ENCODE data around the gene PRKN. TPM values are rescaled to one million over a fixed set of nuclear protein-coding genes. Genes with fewer than 3 reads are reported as not detected.

The PRKN gene
- total RNA-seq, 1 donor from 2014 or later = 2.6 TPM

- intact Hi-C loops (cut with DNase I) = no loop called here
- DNase-seq (ENCODE audit: low spot score in 2 of 2) = no peak
- H3K36me3 ChIP-seq = no peaks in the 10 kb centered on the region
- no peaks in the 10 kb centered on the region for H3K9me3 ChIP-seq
- H3K4me1 ChIP-seq = no peaks in the 10 kb centered on the region
- no peak overlapping the region for H3K27ac ChIP-seq
- TF ChIP-seq CTCF (IDR thresholded peaks at IDR 0.05) = no peak
- no peak overlapping the region for H3K4me3 ChIP-seq
- H3K27me3 ChIP-seq = no peaks in the 10 kb centered on the region
Observed at GRCh38 chr6:162627825-162628224, 99.7 kb downstream of the PRKN start.

- no peaks in the 10 kb centered on the region for H3K9me3 ChIP-seq
- TF ChIP-seq CTCF (IDR thresholded peaks at IDR 0.05) = no peak
- no peak overlapping the region for H3K27ac ChIP-seq
- intact Hi-C loops (cut with DNase I) = no loop called here
- DNase-seq (ENCODE audit: low spot score in 2 of 2) = no peak
- H3K4me3 ChIP-seq = no peak overlapping the region
- no peaks in the 10 kb centered on the region for H3K4me1 ChIP-seq
- H3K36me3 ChIP-seq = no peaks in the 10 kb centered on the region
- H3K27me3 ChIP-seq = no peaks in the 10 kb centered on the region
Observed at GRCh38 chr6:162627362-162627761, 100.2 kb downstream of the PRKN start.

GRCh38 chr6:162626869-162627268 is 100.7 kb downstream of the PRKN start:
- H3K4me3 ChIP-seq = no peak overlapping the region
- TF ChIP-seq CTCF (IDR thresholded peaks at IDR 0.05) = no peak
- intact Hi-C loops (cut with DNase I) = no loop called here

GRCh38 chr6:162625846-162626540 is 101.6 kb downstream of the PRKN start:
- no peak for TF ChIP-seq CTCF (IDR thresholded peaks at IDR 0.05)
- H3K36me3 ChIP-seq = no peaks in the 10 kb centered on the region
- no peaks in the 10 kb centered on the region for H3K4me1 ChIP-seq
- no peak for DNase-seq (ENCODE audit: low spot score in 2 of 2)
- H3K4me3 ChIP-seq = no peak overlapping the region
- no peaks in the 10 kb centered on the region for H3K27me3 ChIP-seq
- intact Hi-C loops (cut with DNase I) = no loop called here
- no peaks in the 10 kb centered on the region for H3K9me3 ChIP-seq
- no peak overlapping the region for H3K27ac ChIP-seq

More at GRCh38 chr6:162626869-162627268, 100.7 kb downstream of the PRKN start:
- no peak overlapping the region for H3K27ac ChIP-seq
- H3K27me3 ChIP-seq = no peaks in the 10 kb centered on the region
- no peak for DNase-seq (ENCODE audit: low spot score in 2 of 2)
- H3K36me3 ChIP-seq = no peaks in the 10 kb centered on the region
- no peaks in the 10 kb centered on the region for H3K9me3 ChIP-seq
- H3K4me1 ChIP-seq = no peaks in the 10 kb centered on the region

GRCh38 chr6:162622572-162622971 is 105.0 kb downstream of the PRKN start:
- H3K4me3 ChIP-seq = no peak overlapping the region
- intact Hi-C loops (cut with DNase I) = no loop called here
- no peaks in the 10 kb centered on the region for H3K4me1 ChIP-seq
- no peak for TF ChIP-seq CTCF (IDR thresholded peaks at IDR 0.05)
- H3K27me3 ChIP-seq = no peaks in the 10 kb centered on the region
- H3K27ac ChIP-seq = no peak overlapping the region
- DNase-seq (ENCODE audit: low spot score in 2 of 2) = no peak
- no peaks in the 10 kb centered on the region for H3K9me3 ChIP-seq
- H3K36me3 ChIP-seq = no peaks in the 10 kb centered on the region

GRCh38 chr6:162621246-162621645 is 106.3 kb downstream of the PRKN start:
- H3K4me3 ChIP-seq = no peak overlapping the region
- no peak overlapping the region for H3K27ac ChIP-seq
- no peak for DNase-seq (ENCODE audit: low spot score in 2 of 2)
- no peaks in the 10 kb centered on the region for H3K9me3 ChIP-seq
- no peaks in the 10 kb centered on the region for H3K4me1 ChIP-seq
- intact Hi-C loops (cut with DNase I) = no loop called here
- no peaks in the 10 kb centered on the region for H3K27me3 ChIP-seq
- no peak for TF ChIP-seq CTCF (IDR thresholded peaks at IDR 0.05)
- no peaks in the 10 kb centered on the region for H3K36me3 ChIP-seq
